GM20000 (cell line): ENCODE measurements around the gene MTMR12.
"Not testable (repeated sequence)": the region's sequence is repeated elsewhere in the genome, so short reads cannot be mapped to it uniquely, and the experiment has no call there.

ENCODE experiments used
- DNase-seq: peaks from one replicate; pipeline ENCODE4 v3.0.0; 2012; ENCODE audit warnings: low spot score
- TF ChIP-seq, protein P1 (sequence below): IDR thresholded peaks from 2 replicates; pipeline ENCODE4 v1.5.1; 2012; ENCODE audit warnings: mild to moderate bottlenecking, control low read depth; ENCODE audit errors: extremely low read depth, missing control alignments

MTMR12 gene

GRCh38 chr5:32217886-32218396, 94.8 kb downstream of the MTMR12 start:
- no peak for DNase-seq
- TF ChIP-seq, protein P1, sequence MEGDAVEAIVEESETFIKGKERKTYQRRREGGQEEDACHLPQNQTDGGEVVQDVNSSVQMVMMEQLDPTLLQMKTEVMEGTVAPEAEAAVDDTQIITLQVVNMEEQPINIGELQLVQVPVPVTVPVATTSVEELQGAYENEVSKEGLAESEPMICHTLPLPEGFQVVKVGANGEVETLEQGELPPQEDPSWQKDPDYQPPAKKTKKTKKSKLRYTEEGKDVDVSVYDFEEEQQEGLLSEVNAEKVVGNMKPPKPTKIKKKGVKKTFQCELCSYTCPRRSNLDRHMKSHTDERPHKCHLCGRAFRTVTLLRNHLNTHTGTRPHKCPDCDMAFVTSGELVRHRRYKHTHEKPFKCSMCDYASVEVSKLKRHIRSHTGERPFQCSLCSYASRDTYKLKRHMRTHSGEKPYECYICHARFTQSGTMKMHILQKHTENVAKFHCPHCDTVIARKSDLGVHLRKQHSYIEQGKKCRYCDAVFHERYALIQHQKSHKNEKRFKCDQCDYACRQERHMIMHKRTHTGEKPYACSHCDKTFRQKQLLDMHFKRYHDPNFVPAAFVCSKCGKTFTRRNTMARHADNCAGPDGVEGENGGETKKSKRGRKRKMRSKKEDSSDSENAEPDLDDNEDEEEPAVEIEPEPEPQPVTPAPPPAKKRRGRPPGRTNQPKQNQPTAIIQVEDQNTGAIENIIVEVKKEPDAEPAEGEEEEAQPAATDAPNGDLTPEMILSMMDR = no peak

GRCh38 chr5:32214344-32214743, 98.4 kb downstream of the MTMR12 start:
- DNase-seq = not testable (repeated sequence)

DNA sequence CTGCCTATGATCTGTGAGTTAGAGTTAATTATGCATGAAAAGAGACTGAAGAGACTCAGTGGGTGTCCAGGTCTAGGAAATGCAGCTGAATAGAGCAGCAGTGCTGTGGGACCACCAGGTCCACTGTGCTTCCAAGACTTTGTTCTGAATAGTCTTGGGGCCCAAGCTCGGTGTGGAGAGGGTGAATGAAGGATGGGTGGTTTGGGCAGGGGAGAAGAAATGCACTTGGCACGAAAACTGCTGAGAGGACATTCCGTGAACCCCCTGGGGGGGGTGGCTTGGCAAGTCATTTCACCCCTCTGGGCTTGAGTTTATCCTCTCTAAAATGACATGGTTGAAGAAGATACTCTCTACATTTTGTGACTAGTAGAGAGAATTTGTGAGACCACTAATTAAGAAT, 102.6 kb downstream of the MTMR12 start:
- DNase-seq = no peak
- TF ChIP-seq, protein P1 = no peak

- DNase-seq = not testable (repeated sequence)
Measured at GRCh38 chr5:32208837-32209236, 103.9 kb downstream of the MTMR12 start.

DNA sequence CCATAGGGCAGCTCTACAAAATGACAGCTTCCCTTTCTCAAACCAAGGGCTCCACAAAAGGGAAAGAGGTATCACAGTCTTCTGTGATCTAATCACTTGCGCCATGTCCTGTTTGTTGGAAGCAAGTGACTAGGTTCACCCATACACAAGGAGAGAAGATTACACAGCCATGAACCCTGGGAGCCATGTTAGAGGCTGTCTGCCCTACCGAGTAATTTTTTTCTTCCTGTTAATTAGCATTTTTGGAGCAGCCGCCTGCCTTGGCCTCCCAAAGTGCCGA, 105.4 kb downstream of the MTMR12 start:
- DNase-seq = no peak
- TF ChIP-seq, protein P1 = no peak

DNA sequence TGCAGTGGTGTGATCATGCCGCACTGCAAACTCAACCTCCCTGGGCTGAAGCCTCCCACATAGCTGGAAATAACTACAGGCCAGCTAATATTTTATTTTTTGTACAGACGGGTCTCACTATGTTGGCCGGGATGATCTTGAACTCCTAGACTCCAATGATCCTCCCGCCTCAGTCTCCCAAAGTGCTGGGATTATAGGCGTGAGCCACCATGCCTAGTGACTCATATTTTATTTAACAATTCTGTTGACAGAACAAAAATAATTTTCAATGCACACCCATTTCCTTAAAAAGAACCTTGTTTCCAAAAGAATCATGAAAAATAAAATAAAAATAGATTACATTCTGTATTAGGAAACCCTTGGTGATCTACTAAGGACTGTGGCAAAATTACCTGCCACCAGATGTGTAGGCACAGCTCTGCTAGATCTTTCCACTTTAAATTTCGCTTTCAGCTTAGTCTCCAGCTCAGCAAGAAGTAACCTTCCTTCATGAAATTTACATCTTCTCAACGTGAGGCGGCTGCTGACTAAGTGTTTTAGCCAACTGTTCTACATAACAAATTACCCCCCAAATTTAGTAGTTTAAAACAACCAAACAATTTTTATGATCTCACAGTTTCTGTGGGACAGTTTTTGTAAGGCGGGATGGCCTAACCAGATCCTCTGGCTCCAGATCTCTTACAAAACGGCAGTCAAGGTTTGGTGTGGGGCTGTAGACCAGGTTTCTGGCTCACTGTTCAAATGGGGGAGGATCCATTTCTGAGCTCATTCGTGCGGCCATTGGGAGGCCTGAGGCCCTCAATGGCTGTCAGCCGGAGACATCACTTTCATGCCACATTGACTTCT, 106.0 kb downstream of the MTMR12 start:
- TF ChIP-seq, protein P1 = no peak
- DNase-seq = peak; percentile 56

GRCh38 chr5:32206053-32206452, 106.7 kb downstream of the MTMR12 start:
- no peak for DNase-seq

GRCh38 chr5:32202394-32202793, 110.3 kb downstream of the MTMR12 start:
- DNase-seq = no peak
- TF ChIP-seq, protein P1 = no peak

More at GRCh38 chr5:32206053-32206452, 106.7 kb downstream of the MTMR12 start:
- TF ChIP-seq, protein P1 = no peak
